K562 (cell line): ENCODE data around the gene ASB15.

Experiments used
- EZH2 ChIP-seq: IDR thresholded peaks from 2 replicates; pipeline ENCODE4 v1.6.1; 2012; ENCODE audit warnings: low read depth, mild to moderate bottlenecking, inconsistent platforms, low read length, borderline replicate concordance
- HNRNPLL ChIP-seq: fragments of 200-400 bp; formaldehyde crosslinking; IDR thresholded peaks from 2 replicates; pipeline ENCODE4 v1.6.1; 2017; ENCODE audit warnings: low read length, low read depth, mild to moderate bottlenecking; ENCODE audit not compliant: poor library complexity, severe bottlenecking
- PTTG1 ChIP-seq: fragments of 450-650 bp; IDR thresholded peaks from 2 replicates; pipeline ENCODE4 v1.6.1; 2016; ENCODE audit warnings: low read depth, mild to moderate bottlenecking, missing genetic modification characterization, missing compliant biosample characterization
- RAD21 ChIP-seq, 2 experiments: fragments of 250-450 bp in 1 of 2; fragments of 450-650 bp in 1 of 2; sonication (Bioruptor Pico) in 1 of 2; formaldehyde crosslinking in 1 of 2; IDR thresholded peaks in 1 of 2; conservative IDR thresholded peaks in 1 of 2; 2 replicates each; pipeline versions ENCODE4 v1.4.0 to v1.8.0; 2020 to 2022; ENCODE audit warnings: mild to moderate bottlenecking in 2 of 2, moderate library complexity in 1 of 2
- RFX1 ChIP-seq: fragments of 450-650 bp; IDR thresholded peaks from 2 replicates; pipeline ENCODE4 v1.6.1; 2016; ENCODE audit warnings: mild to moderate bottlenecking, moderate library complexity
- TCF7L2 ChIP-seq: fragments of 150-350 bp; IDR thresholded peaks from 2 replicates; pipeline ENCODE4 v1.6.1; 2016; ENCODE audit warnings: low read depth, mild to moderate bottlenecking, low read length, moderate library complexity
- TF ChIP-seq, protein P1 (sequence below), 3 experiments: IDR thresholded peaks in 2 of 3; conservative IDR thresholded peaks in 1 of 3; 2 replicates each; pipeline ENCODE4 v1.5.1; 2011 to 2012; ENCODE audit warnings: low read length in 3 of 3, mild to moderate bottlenecking in 3 of 3, control low read depth in 2 of 3, improper control_type of control experiment in 1 of 3, inconsistent platforms in 1 of 3, low read depth in 1 of 3, mixed read lengths in 1 of 3, moderate library complexity in 1 of 3; ENCODE audit not compliant: insufficient read depth in 2 of 3
- TF ChIP-seq, protein P2 (sequence below), 2 experiments: fragments of 450-650 bp; formaldehyde crosslinking in 1 of 2; IDR thresholded peaks; 2 replicates each; pipeline versions ENCODE4 v1.4.0 to v1.6.1; 2014 to 2020; ENCODE audit warnings: mild to moderate bottlenecking in 2 of 2, borderline replicate concordance in 1 of 2, low read depth in 1 of 2

DNA sequence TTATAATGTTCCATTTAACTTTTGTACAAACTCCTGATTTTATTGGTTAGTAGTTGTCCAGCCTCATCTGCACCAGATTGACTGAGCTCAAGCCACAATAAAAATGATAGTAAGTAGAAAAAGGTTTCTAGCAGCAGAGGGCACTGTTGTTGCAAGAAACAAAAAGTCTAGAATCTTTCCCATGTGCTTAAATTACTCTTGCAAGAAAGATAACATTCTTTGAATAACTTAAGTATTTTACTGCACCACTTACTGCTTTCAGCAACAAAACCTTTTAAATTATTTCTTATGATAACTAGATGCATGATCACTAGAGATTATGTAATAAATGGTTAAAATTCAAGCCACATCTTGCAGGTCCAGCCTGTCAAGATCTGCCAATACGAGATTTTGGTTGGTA, 81.1 kb downstream of the ASB15 start:
- TF ChIP-seq, protein P1, sequence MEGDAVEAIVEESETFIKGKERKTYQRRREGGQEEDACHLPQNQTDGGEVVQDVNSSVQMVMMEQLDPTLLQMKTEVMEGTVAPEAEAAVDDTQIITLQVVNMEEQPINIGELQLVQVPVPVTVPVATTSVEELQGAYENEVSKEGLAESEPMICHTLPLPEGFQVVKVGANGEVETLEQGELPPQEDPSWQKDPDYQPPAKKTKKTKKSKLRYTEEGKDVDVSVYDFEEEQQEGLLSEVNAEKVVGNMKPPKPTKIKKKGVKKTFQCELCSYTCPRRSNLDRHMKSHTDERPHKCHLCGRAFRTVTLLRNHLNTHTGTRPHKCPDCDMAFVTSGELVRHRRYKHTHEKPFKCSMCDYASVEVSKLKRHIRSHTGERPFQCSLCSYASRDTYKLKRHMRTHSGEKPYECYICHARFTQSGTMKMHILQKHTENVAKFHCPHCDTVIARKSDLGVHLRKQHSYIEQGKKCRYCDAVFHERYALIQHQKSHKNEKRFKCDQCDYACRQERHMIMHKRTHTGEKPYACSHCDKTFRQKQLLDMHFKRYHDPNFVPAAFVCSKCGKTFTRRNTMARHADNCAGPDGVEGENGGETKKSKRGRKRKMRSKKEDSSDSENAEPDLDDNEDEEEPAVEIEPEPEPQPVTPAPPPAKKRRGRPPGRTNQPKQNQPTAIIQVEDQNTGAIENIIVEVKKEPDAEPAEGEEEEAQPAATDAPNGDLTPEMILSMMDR (IDR thresholded peaks at IDR 0.05 in 2 of 3, conservative IDR thresholded peaks at IDR 0.05 in 1 of 3; ENCODE audit: insufficient read depth in 2 of 3, low read depth in 1 of 3, low read length in 3 of 3), result peak; percentile 54 to 82 (median 59); a peak in 5 of 6 replicates
- TF ChIP-seq, protein P2, sequence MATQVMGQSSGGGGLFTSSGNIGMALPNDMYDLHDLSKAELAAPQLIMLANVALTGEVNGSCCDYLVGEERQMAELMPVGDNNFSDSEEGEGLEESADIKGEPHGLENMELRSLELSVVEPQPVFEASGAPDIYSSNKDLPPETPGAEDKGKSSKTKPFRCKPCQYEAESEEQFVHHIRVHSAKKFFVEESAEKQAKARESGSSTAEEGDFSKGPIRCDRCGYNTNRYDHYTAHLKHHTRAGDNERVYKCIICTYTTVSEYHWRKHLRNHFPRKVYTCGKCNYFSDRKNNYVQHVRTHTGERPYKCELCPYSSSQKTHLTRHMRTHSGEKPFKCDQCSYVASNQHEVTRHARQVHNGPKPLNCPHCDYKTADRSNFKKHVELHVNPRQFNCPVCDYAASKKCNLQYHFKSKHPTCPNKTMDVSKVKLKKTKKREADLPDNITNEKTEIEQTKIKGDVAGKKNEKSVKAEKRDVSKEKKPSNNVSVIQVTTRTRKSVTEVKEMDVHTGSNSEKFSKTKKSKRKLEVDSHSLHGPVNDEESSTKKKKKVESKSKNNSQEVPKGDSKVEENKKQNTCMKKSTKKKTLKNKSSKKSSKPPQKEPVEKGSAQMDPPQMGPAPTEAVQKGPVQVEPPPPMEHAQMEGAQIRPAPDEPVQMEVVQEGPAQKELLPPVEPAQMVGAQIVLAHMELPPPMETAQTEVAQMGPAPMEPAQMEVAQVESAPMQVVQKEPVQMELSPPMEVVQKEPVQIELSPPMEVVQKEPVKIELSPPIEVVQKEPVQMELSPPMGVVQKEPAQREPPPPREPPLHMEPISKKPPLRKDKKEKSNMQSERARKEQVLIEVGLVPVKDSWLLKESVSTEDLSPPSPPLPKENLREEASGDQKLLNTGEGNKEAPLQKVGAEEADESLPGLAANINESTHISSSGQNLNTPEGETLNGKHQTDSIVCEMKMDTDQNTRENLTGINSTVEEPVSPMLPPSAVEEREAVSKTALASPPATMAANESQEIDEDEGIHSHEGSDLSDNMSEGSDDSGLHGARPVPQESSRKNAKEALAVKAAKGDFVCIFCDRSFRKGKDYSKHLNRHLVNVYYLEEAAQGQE (IDR thresholded peaks at IDR 0.05; ENCODE audit: borderline replicate concordance), result peak; percentile 72; the same call in 1 of the 2 replicates
- TF ChIP-seq, protein P2 (CRISPR knock-in tag; IDR thresholded peaks at IDR 0.05; ENCODE audit: low read depth), result no peak
- TF ChIP-seq TCF7L2 (no peak), HNRNPLL (no peak), PTTG1 (tag) (0 out of 2 replicates have a peak, but pooled peaks have one; percentile 21), RFX1 (no peak), EZH2 (no peak), RAD21 (CRISPR knock-in tag; conservative IDR thresholded peaks at IDR 0.05 in 1 of 2, IDR thresholded peaks at IDR 0.05 in 1 of 2) (peak; percentile 87 to 92)
